PC-9 (cell line): Measurements from ENCODE around the gene CELA3B. TPM values are rescaled to one million over a fixed set of nuclear protein-coding genes. Genes with fewer than 3 reads are reported as not detected.
A peak's percentile ranks its signal among the peaks of the same experiment; 100 is the strongest.

Experiments
- BruUV-seq: library from RNA; stranded (reverse); fragments of 400-500 nt; replicated peaks from 2 replicates; lab custom pipeline; 2021; lab: Mats Ljungman, UMichigan
- CTCF ChIA-PET: fragments of 300-600 bp; sonication (Branson Sonifier 250); formaldehyde crosslinking; loops from one replicate; lab custom pipeline; 2022; ENCODE audit warnings: antibody characterized with exemption; lab: Charles Lee
- POLR2A ChIA-PET: fragments of 300-600 bp; sonication (Branson Sonifier 250); formaldehyde crosslinking; loops from one replicate; lab custom pipeline; 2022; ENCODE audit warnings: antibody characterized with exemption; ENCODE audit not compliant: unreplicated experiment; lab: Charles Lee
- DNase-seq, 2 experiments: peaks; one replicate each; pipeline versions ENCODE4 v3.0.0 to v3.0.0-alpha.2; 2015 to 2022; ENCODE audit warnings: mixed read lengths in 1 of 2
- H2AFZ ChIP-seq: fragments of 200-600 bp; sonication (generic); 2 replicates; pipeline ENCODE4 v1.8.1; 2017; ENCODE audit warnings: antibody characterized with exemption
- H3F3A ChIP-seq: fragments of 200-600 bp; sonication (generic); 2 replicates; pipeline ENCODE4 v1.8.1; 2017; ENCODE audit warnings: antibody characterized with exemption, mild to moderate bottlenecking, low read depth; ENCODE audit not compliant: insufficient read depth
- H3K27ac ChIP-seq: fragments of 200-600 bp; sonication (generic); 2 replicates; pipeline ENCODE4 v1.6.1; 2016; ENCODE audit warnings: mixed run types
- H3K27me3 ChIP-seq: fragments of 200-600 bp; sonication (generic); 2 replicates; pipeline ENCODE4 v1.6.1; 2016; ENCODE audit warnings: low read depth, mixed run types; ENCODE audit not compliant: insufficient read depth
- H3K36me3 ChIP-seq: fragments of 200-600 bp; sonication (generic); 2 replicates; pipeline ENCODE4 v1.6.1; 2016; ENCODE audit warnings: low read depth, mixed run types
- H3K4me1 ChIP-seq: fragments of 200-600 bp; sonication (generic); replicated peaks from 2 replicates; pipeline ENCODE4 v1.6.1; 2016; ENCODE audit warnings: mixed run types; ENCODE audit not compliant: insufficient read depth
- H3K4me2 ChIP-seq: fragments of 200-600 bp; sonication (generic); 2 replicates; pipeline ENCODE4 v1.6.1; 2017; ENCODE audit warnings: mixed run types
- H3K4me3 ChIP-seq: fragments of 200-600 bp; sonication (generic); 2 replicates; pipeline ENCODE4 v1.6.1; 2016; ENCODE audit warnings: mixed run types
- H3K79me2 ChIP-seq: fragments of 200-600 bp; sonication (generic); 2 replicates; pipeline ENCODE4 v1.6.1; 2017; ENCODE audit warnings: low read depth, mixed run types
- H3K9me2 ChIP-seq: fragments of 200-600 bp; sonication (generic); 2 replicates; pipeline ENCODE4 v1.8.1; 2017; ENCODE audit warnings: mild to moderate bottlenecking; ENCODE audit not compliant: insufficient read depth
- H3K9me3 ChIP-seq: fragments of 200-600 bp; sonication (generic); 2 replicates; pipeline ENCODE4 v1.8.1; 2016; ENCODE audit warnings: low read depth; ENCODE audit not compliant: insufficient read depth
- H4K20me1 ChIP-seq: fragments of 200-600 bp; sonication (generic); 2 replicates; pipeline ENCODE4 v1.8.1; 2017; ENCODE audit not compliant: insufficient read depth
- EZH2 ChIP-seq: fragments of 200-600 bp; sonication (generic); IDR thresholded peaks from 2 replicates; pipeline ENCODE4 v1.8.0; 2017; ENCODE audit warnings: antibody characterized with exemption, low read depth
- intact Hi-C: fragments of 100-400 bp; cut with micrococcal nuclease; formaldehyde crosslinking; loops from one replicate; pipeline ENCODE4 v1.10.0; 2022; ENCODE audit not compliant: unreplicated experiment
- total RNA-seq: library from RNA; stranded (reverse); gene quantifications from 2 replicates; pipeline ENCODE4 v1.2.3, GENCODE V29; 2021
- TF ChIP-seq, protein P1 (sequence below): fragments of 200-600 bp; sonication (generic); conservative IDR thresholded peaks from 2 replicates; pipeline ENCODE4 v1.6.1; 2017; ENCODE audit warnings: mixed run types, antibody characterized with exemption, mild to moderate bottlenecking, moderate library complexity

CELA3B gene
- total RNA-seq, 1 experiment from 2014 or later, result not detected

DNA sequence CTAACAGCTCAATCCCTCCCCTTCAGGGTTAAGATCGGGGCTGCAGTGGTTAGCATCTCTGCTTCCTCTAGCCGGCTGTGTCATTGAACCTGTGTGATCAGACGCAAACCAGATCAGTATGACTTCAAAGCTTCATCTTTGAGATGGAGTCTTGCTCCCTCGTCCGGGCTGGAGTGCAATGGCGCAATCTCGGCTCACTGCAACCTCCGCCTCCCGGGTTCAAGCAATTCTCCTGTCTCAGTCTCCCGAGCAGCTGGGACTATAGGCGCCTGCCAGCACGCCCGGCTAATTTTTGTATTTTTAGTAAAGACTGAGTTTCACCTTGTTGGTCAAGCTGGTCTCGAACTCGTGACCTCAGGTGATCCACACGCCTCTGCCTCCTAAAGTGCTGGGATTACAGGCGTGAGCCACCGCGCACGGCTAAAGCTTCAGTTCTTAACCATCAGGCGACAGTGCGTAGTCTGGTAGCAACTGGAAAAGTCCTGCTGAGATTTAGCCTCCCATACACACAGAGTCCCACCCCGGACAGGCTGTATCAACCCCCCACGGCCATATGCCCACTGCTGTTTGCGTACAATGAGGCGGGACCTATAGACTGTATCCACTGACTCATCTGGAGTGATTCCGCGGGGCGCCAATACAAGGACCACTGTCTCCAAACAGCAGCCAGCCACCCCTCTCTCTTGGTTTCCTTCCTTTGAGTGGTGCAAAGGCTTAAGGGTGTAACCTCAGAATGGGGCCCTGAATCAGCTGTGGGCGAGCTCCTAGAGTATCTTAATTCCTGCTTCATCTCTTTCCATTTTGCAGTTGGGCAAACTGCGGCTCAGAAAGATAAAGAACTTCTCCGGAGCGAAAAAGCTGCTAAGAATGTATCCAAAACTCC, 47.9 kb downstream of the CELA3B start:
- Histone ChIP-seq H3K27me3 (no peaks in the 10 kb centered on the region), H3K27ac (peak overlapping the region; percentile 87), H3K79me2 (peaks cover 8% of the 10 kb centered on the region; the same call in 1 of the 2 replicates), H3F3A (peaks cover 20% of the 10 kb centered on the region; the same call in 1 of the 2 replicates), H3K36me3 (no peaks in the 10 kb centered on the region), H3K4me1 (peaks cover 4% of the 10 kb centered on the region), H3K9me2 (no peaks in the 10 kb centered on the region), H3K9me3 (no peaks in the 10 kb centered on the region), H3K4me3 (peak overlapping the region; percentile 87), H3K4me2 (peak overlapping the region; percentile 83), H4K20me1 (no peaks in the 10 kb centered on the region), H2AFZ (peak overlapping the region; percentile 87)
- ChIA-PET POLR2A (interaction anchor here (0.5 to 1.5 kb wide), 5 partner anchors 28 to 700 kb away, joined by 3 to 20 read pairs (median 5); partner anchors contain the start of gene CDC42), CTCF (interaction anchor here (0.6 to 1.3 kb wide), 4 partner anchors 28 to 386 kb away, joined by 3 to 4 read pairs (median 3); partner anchors contain the start of gene CDC42)
- peak in 1 of 2 experiments; percentile 57 for DNase-seq
- intact Hi-C loops, result loop anchor here (1.0 to 10.0 kb wide), 3 partner anchors 29 to 390 kb away; no protein-coding TSS in a partner anchor
- TF ChIP-seq, protein P1, sequence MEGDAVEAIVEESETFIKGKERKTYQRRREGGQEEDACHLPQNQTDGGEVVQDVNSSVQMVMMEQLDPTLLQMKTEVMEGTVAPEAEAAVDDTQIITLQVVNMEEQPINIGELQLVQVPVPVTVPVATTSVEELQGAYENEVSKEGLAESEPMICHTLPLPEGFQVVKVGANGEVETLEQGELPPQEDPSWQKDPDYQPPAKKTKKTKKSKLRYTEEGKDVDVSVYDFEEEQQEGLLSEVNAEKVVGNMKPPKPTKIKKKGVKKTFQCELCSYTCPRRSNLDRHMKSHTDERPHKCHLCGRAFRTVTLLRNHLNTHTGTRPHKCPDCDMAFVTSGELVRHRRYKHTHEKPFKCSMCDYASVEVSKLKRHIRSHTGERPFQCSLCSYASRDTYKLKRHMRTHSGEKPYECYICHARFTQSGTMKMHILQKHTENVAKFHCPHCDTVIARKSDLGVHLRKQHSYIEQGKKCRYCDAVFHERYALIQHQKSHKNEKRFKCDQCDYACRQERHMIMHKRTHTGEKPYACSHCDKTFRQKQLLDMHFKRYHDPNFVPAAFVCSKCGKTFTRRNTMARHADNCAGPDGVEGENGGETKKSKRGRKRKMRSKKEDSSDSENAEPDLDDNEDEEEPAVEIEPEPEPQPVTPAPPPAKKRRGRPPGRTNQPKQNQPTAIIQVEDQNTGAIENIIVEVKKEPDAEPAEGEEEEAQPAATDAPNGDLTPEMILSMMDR, result no peak
- no peak for TF ChIP-seq EZH2
- TSS peak; percentile 86 for BruUV-seq

DNA sequence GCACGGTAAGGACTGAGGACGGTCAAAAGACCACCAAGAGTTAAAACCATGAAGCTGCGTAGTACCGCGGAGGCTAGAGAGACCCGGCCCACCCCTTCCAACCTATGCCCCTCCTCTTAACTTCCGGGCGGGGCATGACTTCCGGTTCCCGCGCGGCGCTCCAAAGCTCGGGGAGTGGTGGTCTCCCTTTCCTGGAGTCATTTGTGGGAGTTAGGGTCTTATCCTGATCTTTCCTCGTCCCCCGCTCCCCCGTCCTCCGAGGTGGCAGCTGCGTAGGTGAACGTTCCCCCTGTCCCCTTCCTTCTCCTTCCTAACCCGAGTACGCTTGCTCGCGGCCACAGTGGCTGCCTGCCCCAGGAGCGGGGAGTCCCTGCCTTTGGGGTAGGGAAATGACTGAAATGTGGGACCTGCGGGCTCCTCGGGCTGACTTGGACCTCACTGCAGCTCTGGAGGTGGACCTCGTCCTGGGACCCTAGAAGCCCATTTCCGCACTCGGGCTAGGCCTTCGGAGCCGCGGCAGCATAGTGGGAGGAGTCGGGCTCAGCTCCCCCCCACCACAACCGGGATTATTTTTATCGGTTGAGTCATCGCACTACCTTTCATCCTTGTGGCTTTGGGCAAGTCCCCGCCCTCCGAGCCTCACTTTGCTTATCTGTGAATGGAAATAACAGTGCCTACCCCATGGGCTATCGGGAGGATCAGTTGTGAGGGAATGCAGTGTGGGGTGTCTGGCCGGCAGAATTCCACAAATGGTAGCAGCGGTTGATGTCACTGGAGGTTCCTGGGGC, 48.7 kb downstream of the CELA3B start:
- Histone ChIP-seq H2AFZ (peak overlapping the region; percentile 87), H3K27me3 (no peaks in the 10 kb centered on the region), H3F3A (peaks cover 15% of the 10 kb centered on the region; the same call in 1 of the 2 replicates), H3K27ac (peak overlapping the region; percentile 87), H3K4me2 (peak overlapping the region; percentile 83), H3K9me2 (no peaks in the 10 kb centered on the region), H3K9me3 (no peaks in the 10 kb centered on the region), H4K20me1 (no peaks in the 10 kb centered on the region), H3K4me1 (peaks cover 4% of the 10 kb centered on the region), H3K4me3 (peak overlapping the region; percentile 87), H3K36me3 (no peaks in the 10 kb centered on the region), H3K79me2 (peaks cover 8% of the 10 kb centered on the region; the same call in 1 of the 2 replicates)
- intact Hi-C loops, result loop anchor here (1.0 to 10.0 kb wide), 3 partner anchors 28 to 389 kb away; no protein-coding TSS in a partner anchor
- CTCF ChIA-PET, result interaction anchor here (0.6 to 1.3 kb wide), 2 partner anchors 28 to 387 kb away, joined by 3 read pairs; no protein-coding TSS in a partner anchor
- DNase-seq, result peak; percentile 80 to 85
- no peak for TF ChIP-seq EZH2
- TF ChIP-seq, protein P1, result no peak
- BruUV-seq, result no TSS peak
- POLR2A ChIA-PET, result interaction anchor here (0.5 to 1.5 kb wide), 4 partner anchors 27 to 478 kb away, joined by 4 to 20 read pairs (median 8); partner anchors contain the start of gene CDC42

DNA sequence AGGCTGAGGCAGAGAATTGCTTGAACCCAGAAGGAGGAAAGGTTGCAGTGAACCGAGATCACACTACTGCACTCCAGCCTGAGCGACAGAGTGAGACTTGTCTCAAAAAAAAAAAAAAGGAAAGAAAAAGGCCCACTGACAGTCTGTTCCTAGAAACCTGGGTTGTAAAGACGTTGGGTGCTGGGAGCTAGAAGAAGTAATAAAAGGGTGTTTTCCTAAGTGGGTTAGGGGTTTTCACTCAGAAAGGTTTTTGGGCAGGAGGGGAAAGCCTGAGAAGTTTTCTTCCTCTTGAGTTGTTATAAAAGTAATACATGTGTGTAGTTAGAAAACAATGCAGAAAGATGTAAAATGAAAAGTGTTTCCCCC, 50.1 kb downstream of the CELA3B start:
- Histone ChIP-seq H3K79me2 (peaks cover 8% of the 10 kb centered on the region; the same call in 1 of the 2 replicates), H3K4me1 (peaks cover 4% of the 10 kb centered on the region), H2AFZ (no peak overlapping the region), H3K4me3 (no peak overlapping the region), H3K9me2 (no peaks in the 10 kb centered on the region), H3K4me2 (no peak overlapping the region), H3K27ac (no peak overlapping the region), H3K27me3 (no peaks in the 10 kb centered on the region), H3F3A (peaks cover 15% of the 10 kb centered on the region; the same call in 1 of the 2 replicates), H3K9me3 (no peaks in the 10 kb centered on the region), H4K20me1 (no peaks in the 10 kb centered on the region), H3K36me3 (no peaks in the 10 kb centered on the region)
- no peak for TF ChIP-seq EZH2
- TF ChIP-seq, protein P1, result no peak
- ChIA-PET POLR2A (no interaction called here), CTCF (no interaction called here)
- BruUV-seq, result no TSS peak
- intact Hi-C loops, result loop anchor here (10.0 kb wide), 2 partner anchors 62 to 388 kb away; no protein-coding TSS in a partner anchor
- DNase-seq, result no peak
